ENCODE results near the gene GPR143.

DNA sequence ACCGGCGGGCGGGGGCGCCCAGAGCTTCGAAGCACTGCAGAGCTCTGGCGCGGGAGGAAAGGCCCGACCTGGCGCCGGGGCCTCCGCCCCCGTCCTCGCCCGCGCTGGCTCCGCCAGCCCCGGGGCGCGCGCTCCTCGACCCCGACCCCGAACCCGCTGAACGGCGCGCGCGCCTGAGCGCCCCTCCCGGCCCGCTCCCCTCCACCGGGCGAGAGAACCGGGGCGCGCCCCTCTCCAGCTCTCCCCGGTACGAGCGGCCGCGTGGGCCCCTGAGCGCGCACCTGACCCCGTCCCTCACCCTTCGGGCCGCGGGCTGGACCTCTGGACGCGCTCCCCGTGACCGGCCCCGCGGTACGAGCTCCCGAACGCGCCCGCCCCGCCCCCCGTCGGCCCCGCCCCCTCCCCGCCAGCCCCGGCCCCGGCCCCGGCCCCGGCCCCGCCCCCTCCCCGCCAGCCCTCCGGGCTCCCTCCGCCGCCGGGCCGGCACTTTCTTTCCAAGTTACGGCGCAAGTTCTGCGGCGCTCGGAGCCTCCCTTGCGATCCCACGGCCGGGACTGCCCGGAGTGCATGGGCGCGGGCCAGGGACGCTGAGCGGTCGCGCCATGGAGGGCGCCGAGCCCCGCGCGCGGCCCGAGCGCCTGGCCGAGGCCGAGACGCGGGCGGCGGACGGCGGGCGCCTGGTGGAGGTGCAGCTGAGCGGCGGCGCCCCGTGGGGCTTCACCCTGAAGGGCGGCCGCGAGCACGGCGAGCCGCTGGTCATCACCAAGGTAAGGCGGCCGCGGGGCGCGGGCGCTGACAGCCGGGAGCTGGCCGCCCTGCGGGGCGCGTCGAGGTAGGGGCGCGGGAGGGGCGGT lies 20.5 kb upstream of the GPR143 start, which contains the start of gene SHROOM2:
- TF ChIP-seq, protein P1, sequence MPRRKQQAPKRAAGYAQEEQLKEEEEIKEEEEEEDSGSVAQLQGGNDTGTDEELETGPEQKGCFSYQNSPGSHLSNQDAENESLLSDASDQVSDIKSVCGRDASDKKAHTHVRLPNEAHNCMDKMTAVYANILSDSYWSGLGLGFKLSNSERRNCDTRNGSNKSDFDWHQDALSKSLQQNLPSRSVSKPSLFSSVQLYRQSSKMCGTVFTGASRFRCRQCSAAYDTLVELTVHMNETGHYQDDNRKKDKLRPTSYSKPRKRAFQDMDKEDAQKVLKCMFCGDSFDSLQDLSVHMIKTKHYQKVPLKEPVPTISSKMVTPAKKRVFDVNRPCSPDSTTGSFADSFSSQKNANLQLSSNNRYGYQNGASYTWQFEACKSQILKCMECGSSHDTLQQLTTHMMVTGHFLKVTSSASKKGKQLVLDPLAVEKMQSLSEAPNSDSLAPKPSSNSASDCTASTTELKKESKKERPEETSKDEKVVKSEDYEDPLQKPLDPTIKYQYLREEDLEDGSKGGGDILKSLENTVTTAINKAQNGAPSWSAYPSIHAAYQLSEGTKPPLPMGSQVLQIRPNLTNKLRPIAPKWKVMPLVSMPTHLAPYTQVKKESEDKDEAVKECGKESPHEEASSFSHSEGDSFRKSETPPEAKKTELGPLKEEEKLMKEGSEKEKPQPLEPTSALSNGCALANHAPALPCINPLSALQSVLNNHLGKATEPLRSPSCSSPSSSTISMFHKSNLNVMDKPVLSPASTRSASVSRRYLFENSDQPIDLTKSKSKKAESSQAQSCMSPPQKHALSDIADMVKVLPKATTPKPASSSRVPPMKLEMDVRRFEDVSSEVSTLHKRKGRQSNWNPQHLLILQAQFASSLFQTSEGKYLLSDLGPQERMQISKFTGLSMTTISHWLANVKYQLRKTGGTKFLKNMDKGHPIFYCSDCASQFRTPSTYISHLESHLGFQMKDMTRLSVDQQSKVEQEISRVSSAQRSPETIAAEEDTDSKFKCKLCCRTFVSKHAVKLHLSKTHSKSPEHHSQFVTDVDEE (CRISPR knock-in tag; IDR thresholded peaks at IDR 0.05): no peak
- no peak for TF ChIP-seq ISL1 (CRISPR knock-in tag; IDR thresholded peaks at IDR 0.05)
- TF ChIP-seq, protein P2, sequence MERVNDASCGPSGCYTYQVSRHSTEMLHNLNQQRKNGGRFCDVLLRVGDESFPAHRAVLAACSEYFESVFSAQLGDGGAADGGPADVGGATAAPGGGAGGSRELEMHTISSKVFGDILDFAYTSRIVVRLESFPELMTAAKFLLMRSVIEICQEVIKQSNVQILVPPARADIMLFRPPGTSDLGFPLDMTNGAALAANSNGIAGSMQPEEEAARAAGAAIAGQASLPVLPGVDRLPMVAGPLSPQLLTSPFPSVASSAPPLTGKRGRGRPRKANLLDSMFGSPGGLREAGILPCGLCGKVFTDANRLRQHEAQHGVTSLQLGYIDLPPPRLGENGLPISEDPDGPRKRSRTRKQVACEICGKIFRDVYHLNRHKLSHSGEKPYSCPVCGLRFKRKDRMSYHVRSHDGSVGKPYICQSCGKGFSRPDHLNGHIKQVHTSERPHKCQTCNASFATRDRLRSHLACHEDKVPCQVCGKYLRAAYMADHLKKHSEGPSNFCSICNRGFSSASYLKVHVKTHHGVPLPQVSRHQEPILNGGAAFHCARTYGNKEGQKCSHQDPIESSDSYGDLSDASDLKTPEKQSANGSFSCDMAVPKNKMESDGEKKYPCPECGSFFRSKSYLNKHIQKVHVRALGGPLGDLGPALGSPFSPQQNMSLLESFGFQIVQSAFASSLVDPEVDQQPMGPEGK (CRISPR knock-in tag; IDR thresholded peaks at IDR 0.05; ENCODE audit: borderline replicate concordance): no peak
- no peak for TF ChIP-seq TOX (CRISPR knock-in tag; IDR thresholded peaks at IDR 0.05; ENCODE audit: borderline replicate concordance)
- TF ChIP-seq TCF4 (CRISPR knock-in tag; IDR thresholded peaks at IDR 0.05; ENCODE audit: borderline replicate concordance): no peak
- TF ChIP-seq RARB (CRISPR knock-in tag; IDR thresholded peaks at IDR 0.05): no peak
- TF ChIP-seq ZNF70 (CRISPR knock-in tag; IDR thresholded peaks at IDR 0.05): no peak
- no peak for TF ChIP-seq ZC3H10 (CRISPR knock-in tag; IDR thresholded peaks at IDR 0.05)
- TF ChIP-seq ARNTL (CRISPR knock-in tag; IDR thresholded peaks at IDR 0.05; ENCODE audit: borderline replicate concordance, low read depth): no peak
- TF ChIP-seq ZFP3 (CRISPR knock-in tag; IDR thresholded peaks at IDR 0.05): no peak
